GM21390 (cell line): ENCODE measurements around the gene OR13D1.
"Not testable (repeated sequence)": the region's sequence is repeated elsewhere in the genome, so short reads cannot be mapped to it uniquely, and the experiment has no call there.

ENCODE experiments used
- ATAC-seq: cut with Tn5 transposase; IDR thresholded peaks from one replicate; pipeline ENCODE4 v1.9.1; 2021; ENCODE audit not compliant: unreplicated experiment

Gene OR13D1, protein sequence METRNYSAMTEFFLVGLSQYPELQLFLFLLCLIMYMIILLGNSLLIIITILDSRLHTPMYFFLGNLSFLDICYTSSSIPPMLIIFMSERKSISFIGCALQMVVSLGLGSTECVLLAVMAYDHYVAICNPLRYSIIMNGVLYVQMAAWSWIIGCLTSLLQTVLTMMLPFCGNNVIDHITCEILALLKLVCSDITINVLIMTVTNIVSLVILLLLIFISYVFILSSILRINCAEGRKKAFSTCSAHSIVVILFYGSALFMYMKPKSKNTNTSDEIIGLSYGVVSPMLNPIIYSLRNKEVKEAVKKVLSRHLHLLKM

DNA sequence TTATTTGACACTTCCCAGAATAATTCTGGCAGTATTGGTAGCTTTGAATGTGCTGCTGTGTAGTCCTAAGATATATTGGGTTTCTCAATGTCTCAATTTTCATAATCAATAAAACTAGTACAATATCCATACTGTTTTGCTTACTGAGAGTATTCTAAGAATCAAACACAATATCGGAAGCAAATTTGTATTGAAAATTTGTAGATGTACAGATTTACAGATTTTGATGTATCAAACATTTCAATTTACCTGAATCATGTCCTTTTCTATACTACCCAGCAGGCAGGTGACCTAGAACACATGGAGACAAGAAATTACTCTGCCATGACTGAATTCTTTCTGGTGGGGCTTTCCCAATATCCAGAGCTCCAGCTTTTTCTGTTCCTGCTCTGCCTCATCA, at the start of gene OR13D1:
Gene OR13D1 (plus strand): TSS at position 301 of the 400 bp plus-strand sequence. CDS start 0 bp downstream, at position 301.
- ATAC-seq: no peak

DNA sequence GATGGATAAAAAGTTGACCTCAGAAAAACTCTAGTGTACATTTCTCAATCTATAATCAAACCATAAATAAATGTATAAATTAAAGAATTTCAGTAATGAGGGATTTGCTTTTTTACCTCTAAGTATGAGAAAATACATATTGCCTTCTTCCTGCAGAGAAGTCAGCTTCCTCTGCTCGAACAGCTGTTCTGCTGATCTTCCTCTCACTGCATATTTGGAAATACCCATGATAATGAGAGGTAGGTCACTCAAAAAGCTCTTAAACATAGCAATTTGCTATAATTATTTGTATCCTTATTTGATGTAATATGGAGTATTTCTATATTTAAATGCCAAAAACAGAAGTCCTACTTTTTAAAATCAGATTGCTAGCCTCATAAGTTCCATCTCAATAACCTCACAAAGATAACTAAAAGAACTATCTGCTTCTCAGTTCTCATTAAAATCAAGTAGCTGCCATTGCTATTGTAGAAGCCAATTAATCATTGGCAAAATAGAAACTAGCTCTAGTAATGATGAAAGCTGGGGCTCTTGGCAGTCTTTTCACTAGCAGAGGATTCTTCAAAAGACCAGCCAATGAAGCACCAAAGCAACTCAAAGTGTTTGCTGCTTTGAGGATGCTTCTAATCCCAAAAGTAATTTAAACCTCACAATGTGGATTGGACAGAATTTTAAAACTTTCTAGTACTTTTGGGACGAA, 35.7 kb upstream of the OR13D1 start:
- ATAC-seq: no peak

DNA sequence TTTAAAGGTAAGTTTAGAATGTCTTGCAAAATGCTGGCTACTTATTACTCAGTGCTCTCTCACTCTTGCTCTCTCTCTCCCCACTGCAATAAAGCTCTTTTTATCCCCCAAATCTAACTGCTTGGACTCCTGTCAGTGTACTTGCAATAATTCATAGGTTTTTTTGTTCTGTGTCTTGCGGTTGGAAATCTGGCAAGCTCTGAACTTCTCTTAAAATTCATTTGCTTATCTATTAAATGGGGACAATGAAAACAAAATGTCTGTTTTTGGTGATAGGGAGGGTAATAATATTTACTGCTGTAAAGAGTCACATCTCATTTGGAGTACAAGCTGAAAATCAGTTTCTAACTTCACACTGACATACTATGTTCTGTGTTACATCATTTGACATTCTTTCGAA, 18.7 kb upstream of the OR13D1 start:
- no peak for ATAC-seq

DNA sequence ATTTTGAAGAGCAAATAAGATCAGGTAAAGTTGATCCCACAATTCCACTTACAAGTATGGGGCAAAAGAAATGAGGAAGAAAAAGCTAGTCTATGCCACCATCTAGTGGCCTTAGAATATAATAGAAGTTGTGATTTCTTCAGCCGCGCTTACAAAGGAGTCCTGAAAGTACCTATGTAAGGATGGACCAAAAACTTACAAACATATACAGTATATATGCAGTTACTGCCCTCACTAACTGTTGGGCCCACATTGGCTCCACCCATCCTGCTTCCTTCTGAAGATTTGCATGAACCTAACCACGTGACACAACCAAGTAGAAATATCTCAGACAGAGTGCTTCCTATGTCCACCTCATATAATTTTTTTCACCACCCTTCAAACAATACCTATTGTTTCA, 11.7 kb upstream of the OR13D1 start:
- peak; percentile 76 for ATAC-seq

DNA sequence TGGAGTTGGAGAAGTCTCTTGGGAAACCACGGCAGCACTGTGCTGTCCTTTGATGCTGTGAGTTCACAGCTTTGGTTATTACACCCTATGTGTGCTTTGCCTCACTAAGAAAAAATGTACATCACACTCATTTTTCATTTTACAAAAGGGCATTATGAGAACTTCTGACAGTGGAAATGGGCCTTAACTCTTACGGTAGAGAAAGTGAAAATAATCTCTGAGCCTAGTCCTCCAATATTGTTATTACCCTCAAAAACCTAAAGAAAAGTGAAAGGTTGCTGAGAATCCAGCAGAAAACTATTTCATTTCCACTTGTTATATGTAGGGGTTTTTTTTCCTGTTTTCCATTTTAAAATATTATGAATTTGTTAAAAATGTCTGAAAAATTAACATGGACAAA, 8.2 kb upstream of the OR13D1 start:
- ATAC-seq: no peak

DNA sequence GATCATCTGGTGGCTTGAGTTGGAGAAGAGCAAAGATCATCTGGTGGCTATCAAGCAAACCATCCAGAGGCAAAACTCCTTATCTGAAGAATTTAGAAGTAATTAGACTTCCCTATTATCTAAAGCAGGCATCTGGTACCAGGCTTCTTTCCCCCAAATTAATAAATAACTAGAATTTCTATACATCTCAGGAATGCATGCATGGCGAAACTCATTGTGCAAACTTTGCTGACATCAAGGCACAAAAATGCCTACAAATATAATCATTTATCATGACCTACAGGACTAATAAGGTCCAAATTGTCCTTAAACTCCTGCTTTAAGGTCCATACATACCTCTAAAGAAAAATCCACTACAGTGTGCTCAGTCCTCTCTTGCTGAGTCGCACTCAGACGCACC, 6.0 kb downstream of the OR13D1 start:
- no peak for ATAC-seq

DNA sequence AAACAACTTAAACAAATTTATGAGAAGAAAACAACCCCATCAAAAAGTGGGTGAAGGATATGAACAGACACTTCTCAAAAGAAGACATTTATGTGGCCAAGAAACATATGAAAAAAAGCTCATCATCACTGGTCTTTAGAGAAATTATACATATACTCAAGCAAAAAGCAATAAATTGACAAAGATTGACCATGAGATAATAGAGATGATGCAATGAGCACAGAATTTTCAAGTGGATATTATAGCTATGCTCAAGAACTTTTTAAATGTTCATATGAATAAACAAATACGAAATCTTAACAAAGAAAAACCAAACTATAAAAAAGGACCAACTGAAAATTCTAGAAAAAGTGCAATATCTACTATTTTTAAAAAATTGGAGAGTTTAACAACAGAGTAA, 14.4 kb downstream of the OR13D1 start:
- ATAC-seq: not testable (repeated sequence)

DNA sequence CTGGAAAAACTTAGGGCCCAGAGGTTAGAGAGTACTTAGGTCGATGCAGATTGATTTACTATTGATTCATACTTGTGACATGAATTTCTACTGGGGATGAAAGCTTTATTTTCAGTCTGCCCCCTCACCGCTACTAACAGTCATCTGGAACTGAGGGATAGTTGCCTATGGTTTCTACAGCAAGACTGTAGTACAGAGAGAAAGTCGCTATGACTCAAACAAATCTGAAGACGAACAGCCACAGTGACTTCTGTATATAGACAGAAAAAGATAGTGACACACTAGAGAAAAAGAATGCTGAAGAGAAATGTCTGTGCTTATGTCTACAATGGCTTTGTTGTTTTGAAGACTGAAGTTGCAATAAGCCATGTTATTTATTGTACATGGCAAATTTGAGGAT, 17.3 kb downstream of the OR13D1 start:
- ATAC-seq: no peak

DNA sequence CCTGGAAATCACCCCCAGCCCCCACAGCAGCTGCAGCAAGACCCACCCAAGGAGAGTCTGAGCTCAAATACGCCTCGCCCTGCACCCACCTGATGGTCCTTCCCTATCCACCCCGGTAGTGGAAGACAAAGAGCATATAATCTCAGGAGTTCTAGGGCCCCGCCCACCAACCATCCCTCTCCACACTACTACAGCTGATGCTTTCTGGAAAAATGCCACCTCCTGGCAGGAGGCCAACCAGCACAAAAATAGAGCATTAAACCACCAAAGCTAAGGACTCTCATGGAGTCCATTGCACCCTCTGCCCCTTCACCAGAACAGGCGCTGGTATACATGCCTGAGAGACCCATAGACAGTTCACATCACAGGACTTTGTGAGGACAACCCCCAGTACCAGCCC, 30.7 kb downstream of the OR13D1 start:
- ATAC-seq: no peak

DNA sequence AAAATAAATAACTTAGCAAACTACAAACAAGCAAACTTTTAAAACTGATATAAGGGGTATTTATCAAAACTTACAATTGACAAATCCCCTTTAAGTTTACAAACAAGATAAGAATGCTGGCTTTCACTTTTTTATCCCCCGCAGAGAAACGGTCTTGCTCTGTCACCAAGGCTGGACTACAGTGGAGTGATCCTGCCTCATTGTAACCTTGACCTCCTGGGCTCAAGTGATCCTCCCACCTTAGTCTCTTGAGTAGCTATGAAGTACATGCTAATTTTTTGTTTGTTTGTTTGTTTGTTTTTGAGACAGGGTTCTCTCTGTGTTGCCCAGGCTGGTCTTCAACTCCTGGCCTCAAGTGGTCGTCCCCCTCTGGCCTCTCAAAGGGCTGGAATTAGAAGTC, 44.1 kb downstream of the OR13D1 start:
- no peak for ATAC-seq

DNA sequence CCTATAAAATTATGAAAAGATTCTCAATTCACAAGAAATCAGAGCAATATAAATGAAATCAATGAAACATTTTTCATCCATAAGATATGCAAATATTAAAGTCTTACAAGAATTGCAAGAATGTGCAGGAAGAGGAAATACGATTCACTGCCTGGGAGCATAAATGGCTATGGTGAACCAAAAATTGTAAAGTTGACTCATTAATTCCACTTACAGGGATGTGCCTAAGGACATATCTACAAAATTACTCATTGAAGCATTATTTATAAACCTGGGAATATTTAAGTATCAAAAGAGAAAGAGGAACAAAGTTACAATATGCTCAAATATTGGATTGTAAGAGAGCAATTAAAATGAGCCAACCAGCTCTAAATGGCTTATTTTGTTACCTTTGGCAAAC, 46.3 kb downstream of the OR13D1 start:
- ATAC-seq: no peak

DNA sequence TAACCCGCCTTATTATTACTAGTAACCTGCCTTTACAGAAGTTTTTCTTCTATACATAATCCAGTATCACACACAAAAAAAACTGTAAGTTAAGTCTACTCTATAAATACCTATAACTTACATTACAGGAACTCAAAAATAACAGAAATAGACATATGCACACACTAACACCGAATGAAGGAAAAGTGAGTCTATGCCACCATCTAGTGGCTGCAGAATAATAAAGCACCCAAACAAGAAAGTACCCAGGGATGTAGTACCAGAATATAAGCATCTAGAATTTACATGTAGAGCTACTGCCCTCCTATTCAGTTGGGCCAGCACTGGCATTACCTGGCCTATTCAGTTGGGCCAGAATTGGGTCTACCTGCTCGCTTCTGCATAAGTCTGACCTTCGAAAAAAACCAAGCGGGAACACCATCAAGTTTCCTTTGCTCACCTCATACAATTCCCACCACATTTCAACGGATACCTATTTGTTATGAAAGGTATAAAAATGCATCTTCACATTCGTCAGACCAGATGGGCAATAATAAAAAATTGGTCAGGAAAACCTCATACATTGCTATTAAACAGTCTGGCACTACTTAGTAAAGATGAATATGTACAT, 49.2 kb downstream of the OR13D1 start:
- peak; percentile 36 for ATAC-seq
